GM21723 (cell line): ENCODE data around the gene TEX54.
"Not testable (repeated sequence)": the region's sequence is repeated elsewhere in the genome, so short reads cannot be mapped to it uniquely, and the experiment has no call there.

ENCODE experiments used
- ATAC-seq: cut with Tn5 transposase; IDR thresholded peaks from one replicate; pipeline ENCODE4 v1.9.1; 2021; ENCODE audit warnings: mild to moderate bottlenecking, moderate library complexity; ENCODE audit not compliant: unreplicated experiment

TEX54 gene

GRCh38 chr11:62832336-62833234 lies at the start of gene TEX54:
Gene TEX54 (minus strand): TSS chr11:62832841.
- ATAC-seq, result peak; percentile 13

- no peak for ATAC-seq
Observed at GRCh38 chr11:62882431-62882749, 49.7 kb upstream of the TEX54 start.

- ATAC-seq, result peak; percentile 53
Observed at GRCh38 chr11:62881579-62882430, 49.2 kb upstream of the TEX54 start.

GRCh38 chr11:62880803-62881578 lies 48.4 kb upstream of the TEX54 start, which contains the start of gene SLC3A2:
Gene SLC3A2 (plus strand): TSS chr11:62880896. CDS start chr11:62881024, 128 bp downstream.
- ATAC-seq, result peak; percentile 71

GRCh38 chr11:62880231-62880802 lies 47.7 kb upstream of the TEX54 start:
- ATAC-seq, result peak; percentile 28

GRCh38 chr11:62879235-62879978 lies 46.8 kb upstream of the TEX54 start:
- ATAC-seq, result no peak

- ATAC-seq, result no peak
Observed at GRCh38 chr11:62876712-62877111, 44.1 kb upstream of the TEX54 start.

- no peak for ATAC-seq
Observed at GRCh38 chr11:62875698-62876478, 43.2 kb upstream of the TEX54 start.

GRCh38 chr11:62874851-62875250 lies 42.2 kb upstream of the TEX54 start:
- no peak for ATAC-seq

GRCh38 chr11:62865635-62866034 lies 33.0 kb upstream of the TEX54 start:
- no peak for ATAC-seq

GRCh38 chr11:62863687-62864335 lies 31.2 kb upstream of the TEX54 start:
- ATAC-seq, result no peak

GRCh38 chr11:62861564-62862192 lies 29.0 kb upstream of the TEX54 start:
- not testable (repeated sequence) for ATAC-seq

- no peak for ATAC-seq
Observed at GRCh38 chr11:62860835-62861563, 28.4 kb upstream of the TEX54 start.

- not testable (repeated sequence) for ATAC-seq
Observed at GRCh38 chr11:62859281-62859703, 26.7 kb upstream of the TEX54 start.

GRCh38 chr11:62858201-62858600 lies 25.6 kb upstream of the TEX54 start:
- ATAC-seq, result no peak

GRCh38 chr11:62857541-62857982 lies 24.9 kb upstream of the TEX54 start:
- no peak for ATAC-seq

- ATAC-seq, result peak; percentile 24
Observed at GRCh38 chr11:62856333-62856895, 23.8 kb upstream of the TEX54 start.
